ENCODE data around the gene SST.

The SST gene

GRCh38 chr3:187623285-187623814 lies 46.8 kb downstream of the SST start:
- no peak for DNase-seq (ENCODE audit: low read depth)
- H3K4me3 ChIP-seq (ENCODE audit: low read depth, low read length): no peak overlapping the region
- TF ChIP-seq CTCF (IDR thresholded peaks at IDR 0.05; ENCODE audit: control insufficient read depth, extremely low read depth, insufficient read depth): no peak

- no peak for TF ChIP-seq CTCF (IDR thresholded peaks at IDR 0.05; ENCODE audit: control insufficient read depth, extremely low read depth, insufficient read depth)
- DNase-seq (ENCODE audit: low read depth): no peak
- H3K4me3 ChIP-seq (ENCODE audit: low read depth, low read length): no peak overlapping the region
Observed at GRCh38 chr3:187621881-187622280, 48.3 kb downstream of the SST start.

- no peak overlapping the region for H3K4me3 ChIP-seq (ENCODE audit: low read depth, low read length)
- DNase-seq (ENCODE audit: low read depth): no peak
- TF ChIP-seq CTCF (IDR thresholded peaks at IDR 0.05; ENCODE audit: control insufficient read depth, extremely low read depth, insufficient read depth): no peak
Observed at GRCh38 chr3:187619461-187619860, 50.7 kb downstream of the SST start.

Data from LNCaP clone FGC (cell line).